Measurements from ENCODE around the gene ETS2.
A peak's percentile ranks its signal among the peaks of the same experiment; 100 is the strongest.

ETS2 gene

GRCh38 chr21:38780879-38781278 lies 24.9 kb upstream of the ETS2 start:
- no peak for DNase-seq

- DNase-seq = no peak
Observed at GRCh38 chr21:38784458-38785266, 21.1 kb upstream of the ETS2 start.

GRCh38 chr21:38785483-38785882 lies 20.2 kb upstream of the ETS2 start:
- no peak for DNase-seq

- no peak for DNase-seq
Observed at GRCh38 chr21:38787016-38787415, 18.7 kb upstream of the ETS2 start.

GRCh38 chr21:38787461-38788274 lies 18.1 kb upstream of the ETS2 start:
- DNase-seq = peak; percentile 52

- no peak for DNase-seq
Observed at GRCh38 chr21:38788275-38788905, 17.3 kb upstream of the ETS2 start.

GRCh38 chr21:38789275-38789674 lies 16.5 kb upstream of the ETS2 start:
- DNase-seq = no peak

- no peak for DNase-seq
Observed at GRCh38 chr21:38790059-38790458, 15.7 kb upstream of the ETS2 start.

- DNase-seq = no peak
Observed at GRCh38 chr21:38790961-38791360, 14.8 kb upstream of the ETS2 start.

- DNase-seq = no peak
Observed at GRCh38 chr21:38792676-38793459, 12.9 kb upstream of the ETS2 start.

GRCh38 chr21:38793926-38794713 lies 11.6 kb upstream of the ETS2 start:
- DNase-seq = no peak

GRCh38 chr21:38794978-38795377 lies 10.8 kb upstream of the ETS2 start:
- DNase-seq = no peak

- no peak for DNase-seq
Observed at GRCh38 chr21:38795475-38795874, 10.3 kb upstream of the ETS2 start.

GRCh38 chr21:38796424-38796823 lies 9.3 kb upstream of the ETS2 start:
- DNase-seq = no peak

- DNase-seq = no peak
Observed at GRCh38 chr21:38797470-38797869, 8.3 kb upstream of the ETS2 start.

- DNase-seq = no peak
Observed at GRCh38 chr21:38798081-38798480, 7.6 kb upstream of the ETS2 start.

- DNase-seq = no peak
Observed at GRCh38 chr21:38798481-38798882, 7.2 kb upstream of the ETS2 start.

- no peak for DNase-seq
Observed at GRCh38 chr21:38800046-38800758, 5.5 kb upstream of the ETS2 start.

GRCh38 chr21:38800924-38801744 lies 4.6 kb upstream of the ETS2 start:
- DNase-seq = no peak
